ENCODE measurements around the gene GRM7. TPM values are rescaled to one million over a fixed set of nuclear protein-coding genes. Genes with fewer than 3 reads are reported as not detected.

The GRM7 gene
- total RNA-seq, 1 experiment from 2014 or later = not detected

DNA sequence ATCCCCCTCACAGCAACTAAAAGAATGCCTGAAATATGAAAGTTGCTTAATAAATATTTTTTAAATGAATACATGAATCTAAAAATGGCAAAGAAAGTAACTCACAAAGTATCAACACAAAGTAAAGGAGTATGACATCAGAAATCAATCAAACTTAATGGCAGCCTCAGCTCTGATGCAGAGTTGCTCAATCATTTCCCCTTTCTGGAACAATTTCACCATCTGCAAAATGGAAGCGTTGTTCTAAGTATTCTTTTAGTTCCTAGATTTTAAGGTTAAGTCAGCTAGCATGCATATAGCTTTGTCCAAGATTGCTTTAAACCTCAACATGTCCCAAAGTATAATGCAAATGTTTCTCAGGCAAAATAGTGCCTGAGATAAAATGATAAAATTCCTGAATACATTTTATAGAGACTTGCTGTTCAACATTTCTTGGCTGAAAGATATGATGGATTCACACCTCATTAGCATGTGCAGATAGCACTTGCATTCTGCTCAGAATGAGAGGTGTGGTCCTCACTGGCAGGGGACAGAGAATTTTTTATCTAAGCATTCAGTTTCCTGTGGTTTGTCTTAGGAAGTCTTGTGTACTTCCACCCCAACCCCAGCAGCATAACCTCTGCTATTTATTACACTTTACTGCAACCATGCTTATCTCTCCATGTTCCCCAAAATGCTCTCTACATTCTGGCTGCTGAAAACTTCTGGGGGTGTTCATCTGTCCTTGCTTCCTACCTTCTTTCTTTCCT is 429.3 kb downstream of the GRM7 start:
- POLR2A ChIA-PET (ENCODE audit: unreplicated experiment) = no interaction called here
- Histone ChIP-seq H3K36me3 (ENCODE audit: low read depth, low read length) (no peaks in the 10 kb centered on the region), H2AFZ (ENCODE audit: low read length) (no peak overlapping the region), H3K27me3 (ENCODE audit: low read length) (no peaks in the 10 kb centered on the region), H4K20me1 (ENCODE audit: low read length) (no peaks in the 10 kb centered on the region), H3K4me2 (ENCODE audit: low read length) (no peak overlapping the region), H3F3A (ENCODE audit: low read length, unreplicated experiment) (no peaks in the 10 kb centered on the region), H3K4me1 (ENCODE audit: insufficient read depth, low read length) (no peaks in the 10 kb centered on the region), H3K9ac (ENCODE audit: low read length) (no peak overlapping the region), H3K9me3 (ENCODE audit: low read length) (peaks cover 34% of the 10 kb centered on the region), H3K27ac (ENCODE audit: low read length) (no peak overlapping the region), H3K79me2 (ENCODE audit: low read length) (no peaks in the 10 kb centered on the region), H3K4me3 (ENCODE audit: low read length) (no peak overlapping the region), H3K9me2 (replicated peaks; ENCODE audit: low read length) (no peaks in the 10 kb centered on the region)
- BruUV-seq (replicated peaks) = no TSS peak
- intact Hi-C loops (cut with micrococcal nuclease) = no loop called here
- no peak for ATAC-seq
- DNase-seq = no peak
- CTCF ChIA-PET = no interaction called here
- TF ChIP-seq CTCF (conservative IDR thresholded peaks at IDR 0.05; ENCODE audit: low read depth, low read length) = no peak
- no peak for TF ChIP-seq EZH2phosphoT487 (IDR thresholded peaks at IDR 0.05; ENCODE audit: borderline replicate concordance, low read length)
- TF ChIP-seq EZH2 (IDR thresholded peaks at IDR 0.05; ENCODE audit: low read length, unreplicated experiment) = no peak

DNA sequence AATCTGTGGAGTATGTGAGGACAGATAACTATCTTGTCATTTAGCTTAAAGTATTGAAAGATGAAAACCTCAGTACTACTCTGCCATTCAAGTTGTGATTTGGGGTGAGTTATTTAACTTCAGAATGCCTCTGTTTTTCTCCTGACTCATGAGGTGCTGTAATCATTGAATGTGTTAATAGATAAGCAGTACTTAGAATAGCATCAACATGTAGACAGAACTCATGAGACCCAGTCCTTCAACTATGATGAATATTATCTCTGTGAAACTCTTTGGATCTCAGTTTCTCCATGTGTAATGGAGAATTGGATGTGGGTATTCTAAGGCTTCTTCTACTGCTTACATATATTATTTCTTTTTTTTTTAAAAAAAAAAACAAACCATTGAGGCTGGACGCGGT is 431.4 kb downstream of the GRM7 start:
- no peaks in the 10 kb centered on the region for H3K36me3 ChIP-seq (ENCODE audit: low read depth, low read length)
- H3K79me2 ChIP-seq (ENCODE audit: low read length) = no peaks in the 10 kb centered on the region
- peaks cover 37% of the 10 kb centered on the region for H3K9me3 ChIP-seq (ENCODE audit: low read length)
- no peak overlapping the region for H3K9ac ChIP-seq (ENCODE audit: low read length)
- ChIA-PET CTCF (no interaction called here), POLR2A (ENCODE audit: unreplicated experiment) (no interaction called here)
- ATAC-seq (no peak), DNase-seq (no peak)
- H3K4me2 ChIP-seq (ENCODE audit: low read length) = no peak overlapping the region
- no TSS peak for BruUV-seq (replicated peaks)
- TF ChIP-seq CTCF (conservative IDR thresholded peaks at IDR 0.05; ENCODE audit: low read depth, low read length) (no peak), EZH2 (IDR thresholded peaks at IDR 0.05; ENCODE audit: low read length, unreplicated experiment) (no peak), EZH2phosphoT487 (IDR thresholded peaks at IDR 0.05; ENCODE audit: borderline replicate concordance, low read length) (no peak)
- no peaks in the 10 kb centered on the region for H3F3A ChIP-seq (ENCODE audit: low read length, unreplicated experiment)
- H4K20me1 ChIP-seq (ENCODE audit: low read length) = no peaks in the 10 kb centered on the region
- intact Hi-C loops (cut with micrococcal nuclease) = no loop called here
- no peaks in the 10 kb centered on the region for H3K4me1 ChIP-seq (ENCODE audit: insufficient read depth, low read length)
- no peak overlapping the region for H2AFZ ChIP-seq (ENCODE audit: low read length)
- H3K9me2 ChIP-seq (replicated peaks; ENCODE audit: low read length) = no peaks in the 10 kb centered on the region
- H3K27ac ChIP-seq (ENCODE audit: low read length) = no peak overlapping the region
- H3K4me3 ChIP-seq (ENCODE audit: low read length) = no peak overlapping the region
- no peaks in the 10 kb centered on the region for H3K27me3 ChIP-seq (ENCODE audit: low read length)

GRCh38 chr3:7293286-7293685 is 432.4 kb downstream of the GRM7 start:
- no peaks in the 10 kb centered on the region for H3K4me1 ChIP-seq (ENCODE audit: insufficient read depth, low read length)
- no peak overlapping the region for H3K4me3 ChIP-seq (ENCODE audit: low read length)
- H4K20me1 ChIP-seq (ENCODE audit: low read length) = no peaks in the 10 kb centered on the region
- POLR2A ChIA-PET (ENCODE audit: unreplicated experiment) = no interaction called here
- H2AFZ ChIP-seq (ENCODE audit: low read length) = no peak overlapping the region
- no peak overlapping the region for H3K9ac ChIP-seq (ENCODE audit: low read length)
- H3K4me2 ChIP-seq (ENCODE audit: low read length) = no peak overlapping the region
- no peaks in the 10 kb centered on the region for H3K36me3 ChIP-seq (ENCODE audit: low read depth, low read length)
- intact Hi-C loops (cut with micrococcal nuclease) = no loop called here
- no TSS peak for BruUV-seq (replicated peaks)
- H3K27ac ChIP-seq (ENCODE audit: low read length) = no peak overlapping the region
- no peak for ATAC-seq
- DNase-seq = no peak
- CTCF ChIA-PET = no interaction called here
- no peaks in the 10 kb centered on the region for H3K27me3 ChIP-seq (ENCODE audit: low read length)
- no peaks in the 10 kb centered on the region for H3K9me2 ChIP-seq (replicated peaks; ENCODE audit: low read length)
- peaks cover 33% of the 10 kb centered on the region for H3K9me3 ChIP-seq (ENCODE audit: low read length)
- no peaks in the 10 kb centered on the region for H3F3A ChIP-seq (ENCODE audit: low read length, unreplicated experiment)
- no peaks in the 10 kb centered on the region for H3K79me2 ChIP-seq (ENCODE audit: low read length)
- TF ChIP-seq EZH2 (IDR thresholded peaks at IDR 0.05; ENCODE audit: low read length, unreplicated experiment) = no peak
- TF ChIP-seq CTCF (conservative IDR thresholded peaks at IDR 0.05; ENCODE audit: low read depth, low read length) = no peak
- no peak for TF ChIP-seq EZH2phosphoT487 (IDR thresholded peaks at IDR 0.05; ENCODE audit: borderline replicate concordance, low read length)

Data from PC-3 (cell line).